IMR-90 (cell line): ENCODE results near the gene YPEL5. TPM values are rescaled to one million over a fixed set of nuclear protein-coding genes. Genes with fewer than 3 reads are reported as not detected.

Source experiments
- ATAC-seq: fragments of 200-7000 bp; cut with Tn5 transposase; 2 replicates; pipeline ENCODE4 v1.9.1; 2020; ENCODE audit warnings: low read depth, mild to moderate bottlenecking, moderate library complexity
- BruUV-seq: library from RNA; stranded (reverse); fragments of 400-500 nt; replicated peaks from 2 replicates; lab custom pipeline; 2021; lab: Mats Ljungman, UMichigan
- CTCF ChIA-PET: fragments of 300-600 bp; formaldehyde crosslinking; extraction: SDS; loops from one replicate; lab custom pipeline; 2021; ENCODE audit warnings: antibody characterized with exemption; lab: Yijun Ruan, JAX
- POLR2A ChIA-PET: fragments of 300-600 bp; sonication (Branson Sonifier 250); formaldehyde crosslinking; loops from one replicate; lab custom pipeline; 2022; ENCODE audit warnings: antibody characterized with exemption; ENCODE audit not compliant: unreplicated experiment; lab: Charles Lee
- DNase-seq: peaks from one replicate; pipeline ENCODE4 v3.0.0; 2013
- H2AFZ ChIP-seq: replicated peaks from 2 replicates; pipeline ENCODE3; 2013; ENCODE audit warnings: low read length, mild to moderate bottlenecking; ENCODE audit not compliant: poor library complexity
- H2AK5ac ChIP-seq: 2 replicates; pipeline ENCODE4 v1.6.1; 2013; ENCODE audit warnings: low read depth, low read length, inconsistent platforms
- H2AK9ac ChIP-seq: replicated peaks from 2 replicates; pipeline ENCODE3; 2013; ENCODE audit warnings: mild to moderate bottlenecking, low read depth, low read length, moderate library complexity; ENCODE audit not compliant: poor library complexity
- H2BK120ac ChIP-seq: 2 replicates; pipeline ENCODE4 v1.6.1; 2013; ENCODE audit warnings: low read depth, low read length, inconsistent platforms
- H2BK15ac ChIP-seq: 3 replicates; pipeline ENCODE4 v1.6.1; 2013; ENCODE audit warnings: low read depth, low read length, inconsistent platforms
- H2BK20ac ChIP-seq: 2 replicates; pipeline ENCODE4 v1.6.1; 2013; ENCODE audit warnings: low read depth, mild to moderate bottlenecking, inconsistent platforms, low read length, moderate library complexity
- H2BK5ac ChIP-seq: 2 replicates; pipeline ENCODE4 v1.6.1; 2013; ENCODE audit warnings: mild to moderate bottlenecking, low read depth, low read length, inconsistent platforms; ENCODE audit not compliant: poor library complexity, severe bottlenecking
- H3K14ac ChIP-seq: replicated peaks from 2 replicates; pipeline ENCODE4 v1.6.1; 2013; ENCODE audit warnings: low read depth, low read length, inconsistent platforms
- H3K18ac ChIP-seq: 2 replicates; pipeline ENCODE4 v1.6.1; 2013; ENCODE audit warnings: low read depth, low read length, control low read depth
- H3K23ac ChIP-seq: 2 replicates; pipeline ENCODE4 v1.6.1; 2013; ENCODE audit warnings: low read depth, low read length, inconsistent platforms
- H3K27ac ChIP-seq: 2 replicates; pipeline ENCODE4 v1.5.1; 2013; ENCODE audit warnings: mild to moderate bottlenecking, control low read depth, low read length; ENCODE audit not compliant: insufficient read depth
- H3K27me3 ChIP-seq: 2 replicates; pipeline ENCODE4 v1.6.1; 2013; ENCODE audit warnings: low read length; ENCODE audit not compliant: control insufficient read depth, insufficient read depth
- H3K36me3 ChIP-seq: 2 replicates; pipeline ENCODE4 v1.6.1; 2013; ENCODE audit warnings: low read length, mixed read lengths; ENCODE audit not compliant: control insufficient read depth, insufficient read depth
- H3K4ac ChIP-seq: 2 replicates; pipeline ENCODE4 v1.6.1; 2013; ENCODE audit warnings: low read depth, low read length, inconsistent platforms
- H3K4me1 ChIP-seq: 2 replicates; pipeline ENCODE4 v1.6.1; 2013; ENCODE audit warnings: low read length, mixed read lengths; ENCODE audit not compliant: control insufficient read depth, insufficient read depth
- H3K4me2 ChIP-seq: 2 replicates; pipeline ENCODE4 v1.6.1; 2013; ENCODE audit warnings: low read depth, mild to moderate bottlenecking, control low read depth, low read length, moderate library complexity
- H3K4me3 ChIP-seq: 2 replicates; pipeline ENCODE4 v1.5.1; 2013; ENCODE audit warnings: low read depth, mild to moderate bottlenecking, control low read depth, low read length, moderate library complexity; ENCODE audit not compliant: insufficient read depth
- H3K56ac ChIP-seq: 2 replicates; pipeline ENCODE4 v1.6.1; 2013; ENCODE audit warnings: low read length, inconsistent platforms; ENCODE audit not compliant: insufficient read depth; ENCODE audit errors: extremely low read depth
- H3K79me1 ChIP-seq, 2 experiments: 2 replicates each; pipeline ENCODE4 v1.6.1; 2013; ENCODE audit warnings: low read length in 2 of 2, inconsistent platforms in 1 of 2, low read depth in 1 of 2
- H3K9ac ChIP-seq: 2 replicates; pipeline ENCODE4 v1.6.1; 2013; ENCODE audit warnings: low read depth, low read length, control low read depth
- H3K9me1 ChIP-seq: 2 replicates; pipeline ENCODE4 v1.6.1; 2013; ENCODE audit warnings: low read length, inconsistent platforms; ENCODE audit not compliant: insufficient read depth
- H3K9me3 ChIP-seq: 2 replicates; pipeline ENCODE4 v1.6.1; 2013; ENCODE audit warnings: low read length; ENCODE audit not compliant: control insufficient read depth, insufficient read depth
- H4K20me1 ChIP-seq: 2 replicates; pipeline ENCODE4 v1.6.1; 2013; ENCODE audit warnings: low read length, inconsistent platforms; ENCODE audit not compliant: insufficient read depth
- H4K5ac ChIP-seq: 2 replicates; pipeline ENCODE4 v1.6.1; 2013; ENCODE audit warnings: mild to moderate bottlenecking, low read depth, low read length, control low read depth
- H4K8ac ChIP-seq, 2 experiments: 2 replicates each; pipeline ENCODE4 v1.6.1; 2013; ENCODE audit warnings: low read depth in 2 of 2, low read length in 2 of 2, control low read depth in 1 of 2, inconsistent platforms in 1 of 2
- H4K91ac ChIP-seq: 2 replicates; pipeline ENCODE4 v1.6.1; 2013; ENCODE audit warnings: low read depth, low read length, inconsistent platforms; ENCODE audit not compliant: insufficient read depth
- BHLHE40 ChIP-seq: fragments of 150-350 bp; IDR thresholded peaks from 2 replicates; pipeline ENCODE4 v1.6.1; 2016; ENCODE audit warnings: mild to moderate bottlenecking, low read depth, low read length
- CEBPB ChIP-seq: IDR thresholded peaks from 2 replicates; pipeline ENCODE4 v1.6.1; 2012; ENCODE audit warnings: low read depth, low read length, improper control_type of control experiment
- CHD1 ChIP-seq: IDR thresholded peaks from 2 replicates; pipeline ENCODE4 v1.6.1; 2012; ENCODE audit warnings: low read depth, low read length, improper control_type of control experiment
- FOS ChIP-seq: fragments of 150-350 bp; IDR thresholded peaks from 2 replicates; pipeline ENCODE4 v1.6.1; 2016; ENCODE audit warnings: low read depth, low read length
- MAFK ChIP-seq: IDR thresholded peaks from 2 replicates; pipeline ENCODE4 v1.6.1; 2012; ENCODE audit warnings: low read depth, low read length, improper control_type of control experiment
- MXI1 ChIP-seq: IDR thresholded peaks from 2 replicates; pipeline ENCODE4 v1.6.1; 2012; ENCODE audit warnings: low read depth, mild to moderate bottlenecking, low read length, moderate library complexity, borderline replicate concordance
- NFE2L2 ChIP-seq: fragments of 150-350 bp; IDR thresholded peaks from 2 replicates; pipeline ENCODE4 v1.6.1; 2016; ENCODE audit warnings: low read depth, mild to moderate bottlenecking, low read length
- POLR2A ChIP-seq: IDR thresholded peaks from 2 replicates; pipeline ENCODE4 v1.6.1; 2012; ENCODE audit warnings: mild to moderate bottlenecking, low read depth, low read length
- RAD21 ChIP-seq: IDR thresholded peaks from 2 replicates; pipeline ENCODE4 v1.6.1; 2012; ENCODE audit warnings: low read length, improper control_type of control experiment
- RCOR1 ChIP-seq: IDR thresholded peaks from 2 replicates; pipeline ENCODE4 v1.6.1; 2012; ENCODE audit warnings: mild to moderate bottlenecking, low read length, improper control_type of control experiment; ENCODE audit not compliant: insufficient replicate concordance
- RFX5 ChIP-seq: IDR thresholded peaks from 2 replicates; pipeline ENCODE4 v1.8.0; 2012; ENCODE audit warnings: low read depth, mild to moderate bottlenecking, low read length, moderate library complexity
- SMC3 ChIP-seq: fragments of 150-350 bp; IDR thresholded peaks from 2 replicates; pipeline ENCODE4 v1.6.1; 2016; ENCODE audit warnings: low read depth, mild to moderate bottlenecking, antibody characterized with exemption, low read length, moderate library complexity
- USF2 ChIP-seq: fragments of 150-350 bp; IDR thresholded peaks from 2 replicates; pipeline ENCODE4 v1.6.1; 2017; ENCODE audit warnings: mild to moderate bottlenecking, antibody characterized with exemption, low read length, low read depth
- WGBS, 2 experiments: methylation state at CpG; one replicate each; pipeline versions ENCODE4 v1.1.5 to v1.1.7; 2013; ENCODE audit warnings: missing lambda C conversion rate in 2 of 2; ENCODE audit not compliant: insufficient read length in 1 of 2; ENCODE audit errors: extremely low coverage in 2 of 2; 5-methylcytosine and 5-hydroxymethylcytosine counted together
- dilution Hi-C: fragments of 300-500 bp; cut with HindIII; formaldehyde crosslinking; loops from one replicate; pipeline ENCODE4 v1.14.3; 2018; ENCODE audit warnings: low sequenced_read_pairs; ENCODE audit not compliant: unreplicated experiment
- in situ Hi-C: fragments of 300-500 bp; cut with MboI; formaldehyde crosslinking; loops from 3 replicates; pipeline ENCODE4 v1.14.3; 2019; ENCODE audit warnings: low sequenced_read_pairs, inconsistent platforms, mixed read lengths
- intact Hi-C: fragments of 100-400 bp; cut with micrococcal nuclease; formaldehyde crosslinking; loops from 2 replicates; pipeline ENCODE4 v1.10.0; 2022
- polyA plus RNA-seq, 3 experiments: library from polyadenylated mRNA; depleted of rRNA; stranded (reverse); fragments of >200 nt; gene quantifications; 2 replicates each; pipeline ENCODE4 v1.2.3, GENCODE V29; 2012; ENCODE audit warnings: low replicate concordance in 1 of 3
- total RNA-seq: library from RNA; depleted of rRNA; stranded (reverse); fragments of >200 nt; gene quantifications from 2 replicates; pipeline ENCODE4 v1.2.3, GENCODE V29; 2012
- TF ChIP-seq, protein P1 (sequence below): fragments of 150-350 bp; IDR thresholded peaks from 2 replicates; pipeline ENCODE4 v1.6.1; 2016; ENCODE audit warnings: low read depth, mild to moderate bottlenecking, low read length, moderate library complexity, borderline replicate concordance
- TF ChIP-seq, protein P2 (sequence below): conservative IDR thresholded peaks from 2 replicates; pipeline ENCODE4 v1.5.1; 2012; ENCODE audit warnings: mild to moderate bottlenecking, low read depth, low read length, improper control_type of control experiment

Gene YPEL5
- total and polyA plus RNA-seq, 2 of the 4 experiments (the other 2 are of a cell fraction) = 40.7 to 62.6 TPM

- in situ Hi-C loops (no loop called here), dilution Hi-C loops (no loop called here), intact Hi-C loops (no loop called here)
- Histone ChIP-seq H2BK5ac (no peak overlapping the region), H3K27me3 (peaks cover 7% of the 10 kb centered on the region), H4K8ac (no peak overlapping the region), H4K5ac (no peak overlapping the region), H3K79me1 (no peaks in the 10 kb centered on the region), H2BK15ac (no peak overlapping the region), H3K9me1 (no peaks in the 10 kb centered on the region), H3K14ac (no peak overlapping the region), H3K4me1 (no peaks in the 10 kb centered on the region; the same call in 1 of the 2 replicates), H3K36me3 (no peaks in the 10 kb centered on the region), H2AFZ (no peak overlapping the region), H4K20me1 (no peaks in the 10 kb centered on the region), H3K4me2 (no peak overlapping the region), H3K23ac (no peak overlapping the region), H4K91ac (no peak overlapping the region), H2AK5ac (no peak overlapping the region), H3K27ac (no peak overlapping the region), H3K9ac (no peak overlapping the region), H2BK20ac (no peak overlapping the region), H2AK9ac (no peak overlapping the region), H3K56ac (no peak overlapping the region), H3K4me3 (no peak overlapping the region), H3K4ac (no peak overlapping the region), H3K18ac (no peak overlapping the region), H2BK120ac (no peak overlapping the region), H3K9me3 (no peaks in the 10 kb centered on the region)
- POLR2A ChIA-PET = no interaction called here
- CTCF ChIA-PET = interaction anchor here (3.2 kb wide), 1 partner anchor 12 kb away, joined by 9 read pairs; no protein-coding TSS in a partner anchor
- TF ChIP-seq NFE2L2 (no peak), FOS (no peak), CEBPB (no peak), RFX5 (no peak), CHD1 (no peak), BHLHE40 (no peak), MXI1 (no peak), RCOR1 (no peak), MAFK (no peak), POLR2A (no peak), SMC3 (no peak), RAD21 (no peak), USF2 (no peak)
- TF ChIP-seq, protein P1, sequence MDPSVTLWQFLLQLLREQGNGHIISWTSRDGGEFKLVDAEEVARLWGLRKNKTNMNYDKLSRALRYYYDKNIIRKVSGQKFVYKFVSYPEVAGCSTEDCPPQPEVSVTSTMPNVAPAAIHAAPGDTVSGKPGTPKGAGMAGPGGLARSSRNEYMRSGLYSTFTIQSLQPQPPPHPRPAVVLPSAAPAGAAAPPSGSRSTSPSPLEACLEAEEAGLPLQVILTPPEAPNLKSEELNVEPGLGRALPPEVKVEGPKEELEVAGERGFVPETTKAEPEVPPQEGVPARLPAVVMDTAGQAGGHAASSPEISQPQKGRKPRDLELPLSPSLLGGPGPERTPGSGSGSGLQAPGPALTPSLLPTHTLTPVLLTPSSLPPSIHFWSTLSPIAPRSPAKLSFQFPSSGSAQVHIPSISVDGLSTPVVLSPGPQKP = no peak
- TF ChIP-seq, protein P2, sequence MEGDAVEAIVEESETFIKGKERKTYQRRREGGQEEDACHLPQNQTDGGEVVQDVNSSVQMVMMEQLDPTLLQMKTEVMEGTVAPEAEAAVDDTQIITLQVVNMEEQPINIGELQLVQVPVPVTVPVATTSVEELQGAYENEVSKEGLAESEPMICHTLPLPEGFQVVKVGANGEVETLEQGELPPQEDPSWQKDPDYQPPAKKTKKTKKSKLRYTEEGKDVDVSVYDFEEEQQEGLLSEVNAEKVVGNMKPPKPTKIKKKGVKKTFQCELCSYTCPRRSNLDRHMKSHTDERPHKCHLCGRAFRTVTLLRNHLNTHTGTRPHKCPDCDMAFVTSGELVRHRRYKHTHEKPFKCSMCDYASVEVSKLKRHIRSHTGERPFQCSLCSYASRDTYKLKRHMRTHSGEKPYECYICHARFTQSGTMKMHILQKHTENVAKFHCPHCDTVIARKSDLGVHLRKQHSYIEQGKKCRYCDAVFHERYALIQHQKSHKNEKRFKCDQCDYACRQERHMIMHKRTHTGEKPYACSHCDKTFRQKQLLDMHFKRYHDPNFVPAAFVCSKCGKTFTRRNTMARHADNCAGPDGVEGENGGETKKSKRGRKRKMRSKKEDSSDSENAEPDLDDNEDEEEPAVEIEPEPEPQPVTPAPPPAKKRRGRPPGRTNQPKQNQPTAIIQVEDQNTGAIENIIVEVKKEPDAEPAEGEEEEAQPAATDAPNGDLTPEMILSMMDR = no peak
- DNase-seq = no peak
- WGBS, 2 experiments = no CpG with 5 or more reads among the region's 3 CpGs
- no peak for ATAC-seq
- no TSS peak for BruUV-seq
Measured at GRCh38 chr2:30177440-30177839, 30.6 kb downstream of the YPEL5 start.
